GM12878 (cell line): ENCODE data around the gene MFAP2. TPM values are rescaled to one million over a fixed set of nuclear protein-coding genes. Genes with fewer than 3 reads are reported as not detected.

Experiments
- ATAC-seq: fragments of 200-7000 bp; cut with Tn5 transposase; 3 replicates; pipeline ENCODE4 v1.9.1; 2020; ENCODE audit warnings: mild to moderate bottlenecking, moderate library complexity
- BruUV-seq: library from RNA; stranded (reverse); fragments of 400-500 nt; replicated peaks from 2 replicates; lab custom pipeline; 2021; lab: Mats Ljungman, UMichigan
- CTCF ChIA-PET: fragments of 300-600 bp; sonication (Branson Sonifier 250); formaldehyde crosslinking; extraction: SDS; loops from one replicate; lab custom pipeline; 2021; ENCODE audit warnings: inconsistent platforms; lab: Yijun Ruan, JAX
- POLR2A ChIA-PET: fragments of 350-600 bp; formaldehyde crosslinking; extraction: SDS; loops from one replicate; lab custom pipeline; 2021; ENCODE audit warnings: inconsistent platforms; lab: Charles Lee
- RAD21 ChIA-PET: fragments of 300-600 bp; sonication (Branson Sonifier 250); formaldehyde crosslinking; loops from one replicate; lab custom pipeline; 2023; ENCODE audit warnings: antibody characterized with exemption; ENCODE audit not compliant: unreplicated experiment; lab: Charles Lee
- SMC1A ChIA-PET: fragments of 300-600 bp; sonication (Branson Sonifier 250); formaldehyde crosslinking; loops from one replicate; lab custom pipeline; 2023; ENCODE audit not compliant: unreplicated experiment, uncharacterized antibody; lab: Charles Lee
- DNase-seq: peaks from one replicate; pipeline ENCODE4 v3.0.0-alpha.2; 2011; ENCODE audit warnings: low read depth, low spot score
- FAIRE-seq: peaks from 3 replicates; lab custom pipeline; 2011; peaks lifted over from hg19 to GRCh38; lab: Jason Lieb, UNC
- H2AFZ ChIP-seq: 2 replicates; pipeline ENCODE4 v1.6.0; 2011; ENCODE audit warnings: low read depth, low read length, control low read depth; ENCODE audit not compliant: control insufficient read depth
- H3K27ac ChIP-seq: 2 replicates; pipeline ENCODE4 v1.5.1; 2011; ENCODE audit warnings: control low read depth; ENCODE audit not compliant: control insufficient read depth, insufficient read depth
- H3K27me3 ChIP-seq, 2 experiments: replicated peaks in 1 of 2; 2 replicates each; pipeline versions ENCODE4 v1.6.0 to v1.6.1; 2011; ENCODE audit warnings: low read length in 1 of 2; ENCODE audit not compliant: control insufficient read depth in 2 of 2, insufficient read depth in 2 of 2
- H3K36me3 ChIP-seq, 2 experiments: 2 replicates each; pipeline ENCODE4 v1.5.1; 2011; ENCODE audit warnings: low read length in 1 of 2; ENCODE audit not compliant: control insufficient read depth in 2 of 2, insufficient read depth in 2 of 2
- H3K4me1 ChIP-seq: 2 replicates; pipeline ENCODE4 v1.6.1; 2011; ENCODE audit warnings: mild to moderate bottlenecking, low read length, moderate library complexity, mixed read lengths; ENCODE audit not compliant: control insufficient read depth, insufficient read depth
- H3K4me2 ChIP-seq: 2 replicates; pipeline ENCODE4 v1.6.0; 2011; ENCODE audit warnings: control low read depth; ENCODE audit not compliant: control insufficient read depth, insufficient read depth
- H3K4me3 ChIP-seq: fragments of 200-600 bp; sonication (generic); 2 replicates; pipeline ENCODE4 v1.5.1; 2016
- H3K79me2 ChIP-seq: 2 replicates; pipeline ENCODE4 v1.6.0; 2011; ENCODE audit warnings: low read length; ENCODE audit not compliant: control insufficient read depth, insufficient read depth
- H3K9ac ChIP-seq: 2 replicates; pipeline ENCODE4 v1.8.0; 2011; ENCODE audit warnings: low read length, control low read depth, mixed read lengths; ENCODE audit not compliant: control insufficient read depth, insufficient read depth
- H3K9me3 ChIP-seq: replicated peaks from 3 replicates; pipeline ENCODE4 v1.5.1; 2011; ENCODE audit warnings: mild to moderate bottlenecking, low read length; ENCODE audit not compliant: control insufficient read depth, insufficient read depth
- H4K20me1 ChIP-seq: 2 replicates; pipeline ENCODE4 v1.6.0; 2011; ENCODE audit not compliant: control insufficient read depth, insufficient read depth
- ATF2 ChIP-seq: IDR thresholded peaks from 2 replicates; pipeline ENCODE4 v1.6.1; 2012; ENCODE audit warnings: low read length, inconsistent platforms
- CHD1 ChIP-seq: IDR thresholded peaks from 2 replicates; pipeline ENCODE4 v1.6.1; 2012; ENCODE audit warnings: low read depth, low read length, improper control_type of control experiment
- GABPA ChIP-seq: IDR thresholded peaks from 2 replicates; pipeline ENCODE4 v1.6.1; 2014; ENCODE audit warnings: antibody characterized with exemption, low read depth, mild to moderate bottlenecking, inconsistent platforms
- IRF5 ChIP-seq: fragments of 450-650 bp; IDR thresholded peaks from 2 replicates; pipeline ENCODE4 v1.6.1; 2017; ENCODE audit warnings: borderline replicate concordance
- LARP7 ChIP-seq: fragments of 450-650 bp; IDR thresholded peaks from 2 replicates; pipeline ENCODE4 v1.6.1; 2017; ENCODE audit warnings: mild to moderate bottlenecking
- RELA ChIP-seq: fragments of 450-650 bp; IDR thresholded peaks from 2 replicates; pipeline ENCODE4 v1.8.0; 2014; ENCODE audit warnings: borderline replicate concordance; ENCODE audit not compliant: partially characterized antibody
- REST ChIP-seq: IDR thresholded peaks from 2 replicates; pipeline ENCODE4 v1.6.1; 2012; ENCODE audit warnings: mild to moderate bottlenecking, low read depth, low read length
- SIX5 ChIP-seq: IDR thresholded peaks from 2 replicates; pipeline ENCODE4 v1.6.1; 2011; ENCODE audit warnings: mild to moderate bottlenecking, low read depth, low read length, moderate library complexity; ENCODE audit not compliant: severe bottlenecking
- SP1 ChIP-seq: IDR thresholded peaks from one replicate; pipeline ENCODE4 v1.6.1; 2011; ENCODE audit warnings: low read depth, low read length
- STAT3 ChIP-seq: IDR thresholded peaks from 2 replicates; pipeline ENCODE4 v1.6.1; 2011; ENCODE audit warnings: low read depth, low read length, improper control_type of control experiment
- SUPT20H ChIP-seq: IDR thresholded peaks from 2 replicates; pipeline ENCODE4 v1.6.1; 2011; ENCODE audit warnings: low read depth, mild to moderate bottlenecking, low read length, moderate library complexity, borderline replicate concordance; ENCODE audit not compliant: control insufficient read depth
- ZBTB11 ChIP-seq: fragments of 450-650 bp; formaldehyde crosslinking; IDR thresholded peaks from 2 replicates; pipeline ENCODE4 v1.5.0; 2022; ENCODE audit warnings: mild to moderate bottlenecking, missing genetic modification characterization
- ZNF207 ChIP-seq: fragments of 450-650 bp; IDR thresholded peaks from 2 replicates; pipeline ENCODE4 v1.6.1; 2014; ENCODE audit warnings: antibody characterized with exemption, mild to moderate bottlenecking, borderline replicate concordance
- ZNF217 ChIP-seq: fragments of 450-650 bp; IDR thresholded peaks from 2 replicates; pipeline ENCODE4 v1.6.1; 2017; ENCODE audit warnings: antibody characterized with exemption, mild to moderate bottlenecking
- WGBS: methylation state at CpG from one replicate; pipeline ENCODE4 v1.1.6; 2016; ENCODE audit warnings: low lambda C conversion rate; ENCODE audit not compliant: insufficient replicate concordance, insufficient coverage; ENCODE audit errors: missing lambda C conversion rate; 5-methylcytosine and 5-hydroxymethylcytosine counted together
- in situ Hi-C: fragments of 300-500 bp; cut with MboI; formaldehyde crosslinking; loops from 9 replicates; pipeline ENCODE4 v1.14.3; 2018; ENCODE audit warnings: mixed read lengths
- intact Hi-C: fragments of 100-400 bp; cut with micrococcal nuclease; formaldehyde crosslinking; loops from one replicate; pipeline ENCODE4 v1.14.2; 2022; ENCODE audit not compliant: unreplicated experiment
- polyA plus RNA-seq, 11 experiments: library from polyadenylated mRNA; depleted of rRNA in 4 of 11; unstranded in 6 of 11; stranded (reverse) in 5 of 11; fragments of >200 nt; fragmentation: Nextera tagmentation in 4 of 11; fragmentation: Illumina TruSeq in 1 of 11; extraction: Ambion mirVana in 4 of 11; extraction: Trizol in 1 of 11; gene quantifications; 1 replicate in 1 of 11; 2 replicates in 10 of 11; pipeline versions ENCODE4 v1.2.1 to v1.2.3, GENCODE V29; 2011 to 2016; ENCODE audit warnings: inconsistent platforms in 2 of 11, missing spikeins in 2 of 11, low read depth in 1 of 11
- total RNA-seq, 4 experiments: library from RNA; depleted of rRNA in 3 of 4; stranded (reverse); fragments of >200 nt in 3 of 4; fragmentation: Illumina TruSeq in 1 of 4; extraction: Trizol in 1 of 4; gene quantifications; 2 replicates each; pipeline versions ENCODE4 v1.2.1 to v1.2.3, GENCODE V29; 2013 to 2021

MFAP2 gene
- total and polyA plus RNA-seq, 10 of the 15 experiments (the other 5 are each of a cell fraction or from before 2014, with no cell fraction given): 0.16 TPM; not detected in 9

- no peak for DNase-seq
- SMC1A ChIA-PET: interaction anchor here (0.6 kb wide), 1 partner anchor 44 kb away, joined by 3 read pairs; no protein-coding TSS in a partner anchor
- POLR2A ChIA-PET: no interaction called here
- Histone ChIP-seq H2AFZ (no peak overlapping the region), H3K27me3 (no peaks in the 10 kb centered on the region), H3K27ac (no peak overlapping the region), H3K4me2 (no peak overlapping the region), H3K4me1 (no peaks in the 10 kb centered on the region), H3K9ac (no peak overlapping the region), H3K36me3 (peaks cover 0 to 3% of the 10 kb centered on the region in 2 experiments; a peak in 2 of 4 replicates), H3K79me2 (no peaks in the 10 kb centered on the region), H3K9me3 (no peaks in the 10 kb centered on the region), H4K20me1 (no peaks in the 10 kb centered on the region), H3K4me3 (no peak overlapping the region)
- CTCF ChIA-PET: no interaction called here
- no peak for FAIRE-seq
- BruUV-seq: no TSS peak
- 83% methylated on average over 19 of the region's 19 CpGs for WGBS
- ATAC-seq: no peak
- RAD21 ChIA-PET: no interaction called here
- in situ Hi-C loops: no loop called here
- intact Hi-C loops: no loop called here
- no peak for TF ChIP-seq CHD1
- TF ChIP-seq RELA: no peak
- TF ChIP-seq SUPT20H: no peak
- TF ChIP-seq ZNF207: no peak
- no peak for TF ChIP-seq SP1
- no peak for TF ChIP-seq ATF2
- no peak for TF ChIP-seq GABPA
- no peak for TF ChIP-seq REST
- TF ChIP-seq SIX5: no peak
- TF ChIP-seq ZBTB11 (CRISPR knock-in tag): no peak
- TF ChIP-seq ZNF217: no peak
- no peak for TF ChIP-seq LARP7
- no peak for TF ChIP-seq IRF5
- no peak for TF ChIP-seq STAT3
Measured at GRCh38 chr1:17001760-17002523, 21.5 kb upstream of the MFAP2 start.
